Measurements from ENCODE around the gene VRK1.

DNA sequence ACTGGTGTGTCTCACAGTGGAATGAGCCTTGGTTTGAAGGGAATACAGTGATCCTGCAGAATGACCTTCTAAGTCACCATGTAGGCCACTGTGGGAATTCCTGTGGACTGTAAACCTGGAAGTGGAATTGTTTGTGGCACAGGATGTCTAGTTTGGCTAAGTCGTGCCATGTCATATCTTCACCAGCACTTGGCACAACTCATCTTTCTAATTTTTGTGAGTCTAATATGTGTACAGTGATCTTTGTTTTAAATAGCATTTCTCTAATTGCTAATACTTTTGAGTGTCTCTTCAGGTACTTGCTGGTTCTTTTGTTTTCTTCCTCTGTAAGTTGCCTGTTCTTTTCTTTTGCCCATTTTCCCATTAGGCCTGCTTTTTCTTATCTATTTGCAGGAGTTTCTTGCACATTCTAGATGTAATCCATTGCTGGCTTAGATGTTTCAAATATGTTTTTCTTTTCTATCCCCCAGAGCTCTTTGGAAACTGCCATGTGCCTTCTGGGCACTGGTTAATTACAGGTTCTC, 112.7 kb downstream of the VRK1 start:
- TF ChIP-seq CTCF (IDR thresholded peaks at IDR 0.05) (no peak), EZH2 (IDR thresholded peaks at IDR 0.05) (no peak)

All from neural progenitor cell (in vitro differentiated cells).